AG20443 (cell line): ENCODE results near the gene BAIAP2.
"Not testable (repeated sequence)": the region's sequence is repeated elsewhere in the genome, so short reads cannot be mapped to it uniquely, and the experiment has no call there.

Experiments used
- DNase-seq: peaks from one replicate; pipeline ENCODE4 v3.0.0; 2012; ENCODE audit warnings: low spot score, mixed read lengths

BAIAP2 gene

DNA sequence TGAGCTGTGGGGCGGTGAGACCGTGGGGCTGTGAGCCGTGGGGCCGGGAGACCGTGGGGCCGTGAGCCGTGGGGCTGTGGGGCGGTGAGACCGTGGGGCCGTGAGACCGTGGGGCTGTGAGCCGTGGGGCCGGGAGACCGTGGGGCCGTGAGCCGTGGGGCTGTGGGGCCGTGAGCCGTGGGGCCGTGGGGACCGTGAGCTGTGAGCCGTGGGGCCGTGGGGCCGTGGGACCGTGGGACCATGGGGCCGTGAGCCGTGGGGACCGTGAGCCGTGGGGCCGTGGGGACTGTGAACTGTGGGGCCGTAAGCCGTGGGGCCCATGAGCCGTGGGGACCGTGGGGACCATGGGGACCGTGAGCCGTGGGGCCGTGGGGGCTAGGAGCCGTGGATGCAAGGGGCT, 105.7 kb downstream of the BAIAP2 start:
- DNase-seq: no peak

DNA sequence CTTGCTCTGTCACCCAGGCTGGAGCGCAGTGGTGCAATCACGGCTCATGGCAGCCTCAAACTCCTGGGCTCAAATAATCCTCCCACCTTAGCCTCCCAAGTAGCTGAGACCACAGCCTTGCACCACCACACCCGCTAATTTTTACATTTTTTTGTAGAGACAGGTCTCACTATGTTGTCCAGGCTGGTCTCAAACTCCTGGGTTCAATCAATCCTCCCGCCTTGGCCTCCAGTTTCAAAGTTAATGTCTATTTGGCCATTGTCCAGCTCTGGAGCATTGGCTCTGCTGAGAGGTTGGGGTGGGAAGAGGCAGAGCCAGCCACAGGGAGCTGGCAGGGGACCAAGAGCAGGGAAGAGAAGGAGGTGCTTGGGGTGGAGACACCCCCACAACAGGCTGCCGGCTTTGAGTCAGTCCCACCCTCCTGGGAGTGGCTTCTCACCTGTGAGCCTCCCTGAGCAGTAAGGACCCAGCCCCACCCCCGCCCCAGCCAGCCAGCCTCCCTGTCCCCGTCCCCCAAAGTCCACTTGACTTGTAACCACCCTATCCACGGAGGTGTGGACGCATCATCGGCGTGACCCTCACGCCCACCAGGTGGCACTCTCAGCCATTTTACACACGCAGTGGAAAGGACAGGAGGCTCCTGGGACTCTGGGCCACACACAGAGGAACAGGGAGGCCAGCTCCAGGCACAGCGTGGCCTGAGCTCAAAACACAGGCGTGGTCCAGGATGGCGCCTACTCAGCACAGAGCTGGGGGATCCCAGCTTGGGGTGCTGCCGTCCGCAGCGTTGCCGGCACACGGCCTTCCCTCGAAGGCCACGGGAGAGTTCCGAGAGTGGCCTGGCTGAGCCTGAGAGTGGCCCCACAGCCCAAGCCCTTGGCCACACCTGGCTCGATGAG, 107.6 kb downstream of the BAIAP2 start:
- DNase-seq: peak; percentile 88

DNA sequence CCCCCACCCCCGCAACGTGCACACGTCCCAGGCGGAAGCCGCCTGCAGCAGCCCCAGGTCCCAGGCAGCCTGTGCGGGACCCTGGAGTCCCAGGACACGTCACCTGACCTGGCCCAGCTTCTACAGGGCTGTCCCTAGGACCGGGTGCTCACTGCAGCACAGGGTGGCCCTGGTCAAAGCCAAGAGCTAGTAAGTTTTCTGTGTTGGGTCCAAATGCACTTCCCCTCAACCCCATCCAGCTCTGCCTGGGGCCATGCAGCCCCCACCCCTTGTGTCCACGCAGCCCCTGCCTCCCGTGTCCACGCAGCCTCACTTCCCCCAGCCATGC, 108.2 kb downstream of the BAIAP2 start:
- DNase-seq: no peak

DNA sequence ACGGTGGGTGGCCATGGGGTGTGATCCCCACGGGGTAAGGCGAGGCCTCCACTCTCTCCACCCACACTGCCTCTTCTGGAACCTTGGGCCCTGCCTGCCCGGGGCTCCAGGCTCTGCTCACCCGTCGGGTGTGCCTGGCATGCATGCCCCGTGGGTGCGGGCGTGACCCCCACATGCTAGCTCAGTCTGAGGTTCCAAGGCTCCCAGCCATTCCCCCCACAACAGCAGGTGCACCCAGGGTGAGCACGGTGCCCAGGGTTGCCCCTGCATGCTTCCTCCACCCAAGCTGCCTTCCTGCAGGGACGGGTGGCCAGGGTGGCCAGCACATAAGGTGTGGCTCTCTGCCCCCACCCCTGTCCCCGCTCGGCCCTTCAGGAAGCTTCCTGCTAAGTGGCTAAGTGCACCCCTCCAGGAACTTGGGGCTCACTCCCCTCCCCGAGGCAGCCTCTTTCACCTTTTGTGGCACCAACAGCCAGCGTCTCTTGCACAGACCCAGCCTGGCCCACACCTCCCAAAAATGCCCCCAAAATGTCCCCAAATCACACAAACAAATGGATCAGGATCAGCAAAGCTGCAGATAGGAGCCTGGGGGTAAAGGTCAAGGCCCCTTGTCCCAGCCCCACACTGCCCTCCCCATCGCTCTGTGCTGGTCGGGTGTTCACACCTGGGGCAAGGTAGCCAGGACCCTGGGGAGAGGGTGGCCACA, 108.9 kb downstream of the BAIAP2 start:
- DNase-seq: no peak

DNA sequence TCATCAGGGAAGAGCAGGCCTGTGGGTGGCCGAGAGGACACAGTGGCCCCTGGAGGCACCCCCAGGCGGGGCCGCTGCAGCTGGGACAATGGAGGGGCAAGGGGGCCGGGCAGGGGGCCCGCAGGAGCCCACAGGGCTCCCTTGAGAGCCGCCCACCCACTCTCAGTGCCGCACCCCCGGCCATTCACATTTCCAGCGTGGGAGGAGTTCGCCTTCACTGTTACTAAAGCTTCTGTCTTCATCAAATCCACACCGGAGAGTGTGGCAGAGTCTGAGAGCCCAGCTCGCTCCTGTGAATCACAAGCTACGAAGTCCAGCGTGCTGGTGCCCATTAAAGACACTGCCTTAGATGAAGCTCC, 109.5 kb downstream of the BAIAP2 start:
- no peak for DNase-seq

DNA sequence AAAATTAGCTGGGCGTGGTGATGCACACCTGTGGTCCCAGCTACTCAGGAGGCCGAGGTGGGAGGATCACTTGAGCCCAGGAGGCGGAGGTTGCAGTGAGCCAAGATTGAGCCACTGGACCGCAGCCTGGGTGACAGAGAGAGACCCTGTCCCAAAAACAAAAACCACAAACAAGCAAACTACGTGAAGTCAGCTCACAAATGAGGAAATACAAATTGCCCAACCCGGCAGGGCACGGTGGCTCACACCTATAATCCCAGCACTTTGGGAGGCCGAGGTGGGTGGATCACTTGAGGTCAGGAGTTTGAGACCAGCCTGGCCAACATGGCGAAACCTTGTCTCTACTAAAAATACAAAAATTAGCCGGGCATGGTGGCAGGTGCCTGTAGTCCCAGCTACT, 111.3 kb downstream of the BAIAP2 start:
- DNase-seq: not testable (repeated sequence)

DNA sequence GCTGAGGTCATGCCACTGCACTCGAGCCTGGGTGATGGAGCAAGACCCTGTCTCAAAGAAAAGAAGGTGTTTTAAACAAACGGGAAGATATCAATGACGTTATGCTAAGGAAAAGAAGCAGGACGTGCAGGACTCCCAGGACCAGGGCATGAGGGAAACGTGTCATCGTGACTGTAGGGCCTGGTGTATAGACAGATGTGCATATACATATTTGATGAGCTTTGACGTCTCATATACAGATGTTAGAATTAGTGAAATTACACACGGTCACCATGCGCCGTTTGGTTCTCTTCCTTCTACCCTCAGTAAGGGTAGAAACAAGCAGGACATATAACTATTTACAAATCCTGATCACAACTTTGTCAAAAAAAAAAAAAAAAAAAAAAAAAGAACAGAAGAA, 112.8 kb downstream of the BAIAP2 start:
- DNase-seq: no peak

DNA sequence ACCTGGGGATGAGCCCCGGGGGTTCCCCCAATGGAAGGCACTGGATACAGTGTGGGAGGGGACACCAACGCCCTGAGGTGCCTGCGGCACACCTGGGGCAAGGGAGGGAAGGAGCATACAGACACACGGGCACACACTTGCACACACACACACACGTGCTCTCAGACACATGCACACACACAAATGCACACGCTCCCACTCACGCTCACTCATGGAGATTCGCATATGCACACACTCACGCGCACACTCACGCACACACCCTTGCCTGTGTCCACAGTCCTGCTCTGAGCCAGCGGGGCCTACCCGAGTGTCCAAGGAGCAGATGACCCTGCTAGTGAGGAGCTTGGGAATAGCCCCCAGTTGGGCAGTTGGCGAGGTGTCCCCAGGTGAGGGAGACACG, 113.6 kb downstream of the BAIAP2 start:
- DNase-seq: no peak

DNA sequence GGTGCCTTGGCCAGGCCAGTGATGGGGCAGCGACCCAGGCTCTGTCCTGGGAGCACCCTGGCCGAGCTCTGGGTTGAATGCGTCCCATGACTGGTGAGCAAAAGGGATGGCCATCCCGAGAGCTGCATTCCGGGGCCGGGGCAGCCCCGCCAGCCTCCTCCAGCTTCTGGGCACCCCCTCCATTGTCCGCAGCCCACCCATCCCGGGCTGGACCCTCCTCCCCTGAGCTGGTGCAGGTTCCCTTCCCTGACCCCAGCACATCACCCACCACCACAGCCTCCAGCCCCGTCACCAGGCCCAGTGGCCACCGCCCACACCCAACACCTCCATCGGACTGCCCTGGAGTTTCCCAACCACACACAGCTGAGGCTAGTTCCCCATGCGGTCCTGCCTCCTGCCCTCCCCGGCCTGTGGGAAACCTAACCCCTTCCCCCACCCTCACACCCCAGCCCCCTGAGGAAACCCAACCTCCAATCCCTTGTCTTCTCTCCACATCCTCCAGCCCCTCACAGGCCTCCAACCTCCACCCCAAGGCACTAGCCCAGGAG, 114.1 kb downstream of the BAIAP2 start:
- DNase-seq: no peak

DNA sequence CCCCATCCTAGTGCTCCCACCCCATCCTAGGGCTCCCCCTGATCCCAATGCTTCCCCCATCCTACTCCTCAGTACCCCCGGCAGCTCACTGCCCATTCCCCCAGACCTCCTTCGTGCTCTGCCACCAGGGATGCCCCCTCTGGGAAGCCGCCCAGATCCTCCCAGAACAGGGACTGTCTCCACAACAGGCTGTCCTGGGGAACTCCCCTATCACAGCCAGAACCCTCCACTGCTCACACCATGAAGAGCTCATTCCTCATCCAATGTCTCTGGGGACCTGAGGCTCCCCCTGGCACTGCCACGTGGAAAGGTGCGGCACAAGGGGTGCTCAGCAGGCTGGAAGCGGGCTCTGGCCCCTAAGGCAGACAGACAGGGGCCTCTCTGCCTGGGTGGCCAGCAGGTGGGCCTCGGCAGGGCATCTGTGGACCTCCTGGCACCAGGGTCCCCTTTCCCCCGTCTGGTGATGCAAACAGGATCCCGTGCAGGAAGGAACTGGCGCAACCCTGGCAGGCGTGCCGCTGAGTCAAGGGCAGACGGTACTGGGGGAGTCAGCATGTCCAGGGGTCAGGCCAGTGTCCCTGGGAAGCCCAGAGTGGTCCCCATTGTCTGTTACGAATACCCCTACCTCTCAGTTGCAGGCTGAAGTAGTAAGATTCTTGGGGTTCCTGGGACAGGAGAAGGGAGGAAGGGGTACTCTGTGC, 115.6 kb downstream of the BAIAP2 start:
- no peak for DNase-seq

DNA sequence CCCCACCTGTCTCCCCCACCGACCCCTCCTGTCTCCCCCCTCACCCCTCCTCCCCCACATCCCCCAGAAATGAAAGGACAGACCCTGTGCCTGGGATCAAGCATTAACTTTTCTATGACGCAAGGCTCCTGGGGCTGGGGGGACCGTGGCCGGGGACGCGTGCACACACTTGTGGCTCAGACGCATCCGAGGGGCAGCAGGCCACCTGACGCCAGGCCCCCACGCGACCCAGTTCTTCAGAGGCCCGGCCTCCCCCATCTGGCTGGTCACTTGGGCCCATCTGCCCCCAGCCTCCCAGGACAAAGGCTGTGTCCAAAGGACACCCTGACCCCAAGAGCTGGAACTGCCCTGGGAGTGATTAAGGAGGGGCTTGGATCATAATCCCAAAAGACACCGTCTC, 116.3 kb downstream of the BAIAP2 start:
- no peak for DNase-seq

DNA sequence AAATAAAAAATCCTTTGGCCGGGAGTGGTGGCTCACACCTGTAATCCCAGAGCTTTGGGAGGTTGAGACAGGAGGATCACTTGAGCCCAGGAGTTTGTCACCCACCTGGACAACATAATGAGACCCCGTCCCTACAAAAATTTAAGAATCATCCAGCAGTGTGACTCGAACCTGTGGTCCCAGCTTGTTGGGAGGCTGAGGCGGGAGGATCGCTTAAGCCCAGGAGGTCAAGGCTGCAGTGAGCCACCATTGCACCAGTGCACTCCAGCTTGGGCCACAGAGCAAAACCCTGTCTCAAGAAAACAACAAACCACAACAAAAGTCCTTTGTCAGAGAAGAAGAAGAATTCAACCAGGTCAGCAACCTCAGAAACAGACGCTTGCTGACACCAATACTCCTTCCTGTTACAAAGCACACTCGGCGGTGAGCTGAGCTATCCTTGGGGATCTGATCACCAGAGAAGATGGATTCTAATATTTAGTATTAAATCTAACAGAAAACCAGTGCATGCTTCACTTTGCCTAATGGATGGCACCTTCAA, 117.4 kb downstream of the BAIAP2 start:
- no peak for DNase-seq

DNA sequence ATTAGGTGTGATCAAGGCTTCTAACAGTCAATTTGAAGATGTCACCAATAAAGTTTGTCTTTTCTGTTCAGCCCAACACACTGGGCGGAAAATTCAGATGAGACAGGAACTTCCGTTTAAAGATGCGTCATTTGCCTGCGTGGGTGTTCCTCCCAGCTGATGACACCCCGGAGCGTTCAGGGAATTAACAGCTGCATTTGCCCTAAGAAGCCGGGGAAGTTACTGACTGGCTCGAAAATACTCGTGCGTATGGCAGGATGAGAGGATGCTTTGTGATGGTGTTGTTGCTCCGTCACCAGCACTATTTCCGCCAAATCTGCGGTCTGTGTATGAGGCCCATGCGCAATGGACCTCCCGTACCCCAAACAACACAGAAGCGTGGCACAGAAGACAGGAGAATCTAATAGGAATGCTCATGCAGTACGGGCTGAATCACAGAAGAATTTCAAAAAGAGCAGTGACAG, 118.4 kb downstream of the BAIAP2 start:
- no peak for DNase-seq

DNA sequence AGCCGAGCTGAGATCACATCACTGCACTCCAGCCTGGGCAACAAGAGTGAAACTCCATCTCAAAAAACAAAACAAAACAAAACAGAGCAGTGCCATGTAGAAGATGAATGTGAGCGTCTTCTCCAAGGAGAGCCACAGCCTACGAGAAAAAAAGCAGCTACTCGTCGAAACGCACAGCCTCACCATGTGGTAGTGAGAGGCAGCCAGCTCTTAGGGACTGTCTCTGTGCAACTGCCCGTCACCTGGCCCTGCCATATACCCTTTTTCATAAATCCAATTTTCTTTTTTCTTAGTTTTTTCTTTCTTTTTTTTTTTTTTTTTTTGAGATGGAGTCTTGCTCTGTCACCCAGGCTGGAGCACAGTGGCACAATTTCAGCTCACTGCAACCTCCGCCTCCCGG, 119.1 kb downstream of the BAIAP2 start:
- not testable (repeated sequence) for DNase-seq

DNA sequence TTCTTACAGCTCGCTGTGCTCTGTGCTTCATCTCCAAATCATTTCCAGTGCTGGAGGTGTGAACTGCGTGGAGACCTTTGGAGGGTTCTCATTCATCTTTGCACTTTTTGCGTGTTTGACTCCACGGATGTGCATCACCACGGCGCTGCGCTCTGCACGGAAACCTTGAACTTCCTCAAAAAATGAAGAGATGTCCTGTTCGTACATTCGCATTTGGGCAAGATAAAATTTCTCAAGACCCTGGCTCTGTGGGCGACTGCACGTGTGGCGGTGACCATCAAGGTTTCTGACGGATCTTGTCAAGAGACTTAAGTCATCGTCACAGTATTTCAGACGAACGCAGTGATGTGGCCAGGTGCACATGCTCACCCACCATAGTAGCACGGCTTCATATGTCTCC, 120.0 kb downstream of the BAIAP2 start:
- no peak for DNase-seq

DNA sequence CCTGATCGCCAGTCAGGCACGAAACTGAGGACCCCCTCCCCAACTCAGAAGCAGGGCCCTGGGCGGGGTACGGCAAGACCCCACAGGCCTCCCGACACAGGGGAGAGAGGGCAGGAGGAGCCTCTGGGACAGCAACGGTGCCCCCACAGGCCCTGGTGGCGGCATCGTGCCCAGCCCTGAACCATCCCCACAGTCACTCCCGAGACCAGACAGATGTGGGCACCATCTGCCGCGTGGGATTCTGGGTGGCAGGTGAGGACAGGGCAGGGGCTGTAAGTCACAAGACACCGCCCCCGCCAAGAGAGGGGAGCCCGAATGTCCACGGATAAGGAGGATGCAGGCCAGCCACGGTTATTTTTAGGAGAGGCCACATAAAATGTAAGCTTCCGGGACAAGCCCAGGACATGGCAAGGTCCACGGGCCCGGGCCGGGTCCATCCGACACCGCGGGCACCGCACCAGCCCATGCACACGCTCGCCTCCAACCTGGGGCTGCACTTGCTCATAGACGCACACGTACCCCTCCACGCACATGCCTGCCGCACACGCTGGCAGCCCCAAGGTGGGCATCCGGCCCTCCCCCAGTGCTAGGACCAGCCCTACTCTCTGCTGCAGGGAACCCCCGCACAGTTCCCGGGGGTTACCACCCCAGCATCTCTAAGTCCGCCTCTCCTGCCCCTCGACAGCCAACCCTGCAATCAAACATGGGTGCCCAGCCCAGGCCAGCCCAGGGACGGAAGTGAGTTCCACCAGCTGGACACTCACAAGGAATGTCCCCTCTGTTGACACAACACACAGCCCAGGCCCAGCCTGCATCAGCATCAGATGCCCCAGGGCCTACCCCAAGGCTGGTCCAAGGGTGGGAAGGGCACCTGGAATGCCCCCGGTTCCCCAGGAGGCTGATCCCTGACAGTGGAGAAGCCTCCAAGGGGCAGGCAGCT, 122.2 kb downstream of the BAIAP2 start:
- no peak for DNase-seq

DNA sequence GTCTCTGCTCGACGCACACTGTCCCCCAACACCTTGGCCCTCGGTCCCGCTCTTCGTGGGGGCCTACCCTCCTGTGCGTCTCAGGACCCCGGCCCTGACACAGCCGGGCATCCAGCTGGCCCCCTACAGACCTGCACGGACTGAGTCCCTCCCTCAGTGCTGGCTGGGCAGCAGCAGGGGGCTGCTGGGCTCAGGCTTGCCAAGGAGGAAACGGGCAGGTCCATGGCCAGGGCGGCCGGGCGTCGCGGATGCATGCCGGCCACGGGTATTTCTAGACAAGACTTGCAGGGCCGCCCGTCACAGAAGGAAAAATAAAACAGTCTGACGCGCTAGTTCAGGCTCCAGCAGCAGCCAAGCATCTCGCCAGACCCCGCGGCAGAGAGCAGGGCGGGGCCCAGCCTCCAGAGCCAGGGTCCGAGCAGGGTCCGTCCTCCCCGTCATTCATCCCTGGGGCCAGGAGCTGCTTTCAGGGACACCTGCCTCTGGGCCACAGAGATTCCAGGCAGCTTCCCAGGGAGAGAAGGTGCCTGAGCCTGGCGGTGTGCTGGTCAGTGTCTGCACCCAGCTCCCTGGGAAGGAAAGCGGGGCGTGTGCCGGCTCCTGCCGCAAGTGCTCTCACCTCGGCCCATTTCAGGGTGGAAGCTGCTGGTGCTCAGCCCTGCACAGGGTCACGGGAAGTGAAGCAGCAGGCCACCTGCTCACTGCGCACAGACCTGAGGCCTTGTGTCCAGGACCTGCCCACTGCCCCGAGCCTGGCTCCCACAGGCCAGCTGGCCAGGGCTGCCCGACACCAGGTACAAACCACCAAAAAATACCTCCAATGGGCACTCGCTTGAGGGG, 123.1 kb downstream of the BAIAP2 start:
- DNase-seq: no peak

DNA sequence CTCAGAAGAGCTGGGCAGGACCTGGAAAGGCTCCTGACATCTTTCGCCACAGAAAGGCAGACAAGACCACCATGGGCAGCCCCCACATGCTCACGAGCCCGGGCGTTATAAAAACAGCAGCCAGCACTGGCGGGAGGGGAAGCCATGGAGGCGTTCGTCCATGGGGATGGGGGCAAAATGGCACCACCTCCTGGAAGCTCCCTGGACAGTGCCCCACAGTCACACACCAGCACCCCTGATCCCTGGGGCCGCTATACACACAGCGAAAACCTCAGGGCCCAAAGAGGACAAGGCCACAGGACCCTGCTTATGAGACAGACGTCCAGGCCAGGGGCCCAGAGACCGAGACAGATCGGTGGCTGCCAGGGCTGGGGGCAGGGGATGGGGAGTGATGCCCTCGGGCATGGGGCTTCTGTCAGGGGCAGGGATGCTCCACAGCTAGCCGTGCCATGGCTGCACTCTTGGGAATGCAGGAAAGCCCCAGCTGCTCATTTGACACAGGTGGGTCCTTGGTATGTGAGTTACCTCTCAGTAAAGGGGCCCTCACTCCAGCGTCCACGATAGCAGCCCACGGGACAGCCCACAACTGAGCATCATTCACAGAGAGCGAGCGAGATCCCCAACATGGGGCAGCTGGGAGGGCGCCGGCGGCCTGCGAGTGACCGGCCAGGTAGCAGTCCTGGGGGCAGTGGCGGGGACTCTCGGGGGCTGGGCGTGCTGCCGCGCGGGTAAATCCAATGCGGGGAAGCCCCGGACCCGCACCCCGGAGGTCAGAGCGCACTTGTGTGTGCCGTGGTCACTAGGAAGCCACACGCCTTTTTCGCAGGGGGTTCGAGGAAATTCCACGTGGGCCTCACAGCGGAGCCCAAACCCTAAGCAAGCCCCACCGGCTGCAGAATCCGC, 124.0 kb downstream of the BAIAP2 start:
- DNase-seq: no peak

DNA sequence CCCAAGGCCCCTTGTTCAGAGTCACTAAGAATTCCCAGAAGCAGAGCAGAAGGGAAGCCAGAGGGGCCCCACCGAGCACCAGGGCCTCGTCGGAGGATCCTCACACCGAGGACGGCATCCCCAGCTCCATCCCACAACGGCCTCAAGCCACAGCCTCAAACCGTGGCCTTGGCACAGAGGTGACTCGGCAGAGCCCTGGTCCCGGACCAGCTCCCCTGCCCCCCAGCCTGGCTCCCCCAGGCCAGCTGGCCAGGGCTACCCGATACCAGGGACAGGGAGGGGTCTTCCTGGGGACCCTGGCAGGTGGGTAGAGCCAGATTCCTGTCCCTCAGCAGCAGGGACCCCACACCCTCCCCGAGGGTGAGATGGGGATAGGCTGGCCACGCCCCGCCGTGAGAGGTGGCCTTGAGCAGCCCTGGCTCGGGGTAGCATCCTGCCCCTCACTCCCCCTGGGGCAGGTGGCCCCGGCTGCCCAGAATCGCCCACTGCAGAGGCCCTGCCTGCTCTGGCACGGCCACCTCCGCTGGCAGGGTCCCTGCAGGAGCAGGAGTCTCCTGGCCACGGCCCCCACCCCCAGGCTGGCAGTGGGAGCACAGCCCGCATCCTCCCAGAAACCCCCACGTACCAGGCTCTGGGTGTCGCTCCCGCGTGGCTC, 124.8 kb downstream of the BAIAP2 start:
- DNase-seq: no peak
